GM03348 (cell line): Measurements from ENCODE around the gene HRK.

Experiments
- DNase-seq: peaks from one replicate; pipeline ENCODE4 v3.0.0; 2012; ENCODE audit warnings: low spot score

HRK gene

GRCh38 chr12:116867523-116867922, 13.7 kb downstream of the HRK start:
- no peak for DNase-seq

GRCh38 chr12:116864371-116865160, 16.7 kb downstream of the HRK start:
- peak; percentile 72 for DNase-seq

GRCh38 chr12:116863275-116863767, 17.9 kb downstream of the HRK start:
- DNase-seq: peak; percentile 41

GRCh38 chr12:116862167-116862566, 19.1 kb downstream of the HRK start:
- DNase-seq: no peak

GRCh38 chr12:116861320-116861719, 19.9 kb downstream of the HRK start:
- peak; percentile 89 for DNase-seq

- DNase-seq: no peak
These were observed 21.0 kb downstream of the HRK start for GRCh38 chr12:116860263-116860662.

- no peak for DNase-seq
These were observed 22.2 kb downstream of the HRK start for GRCh38 chr12:116859079-116859478.

GRCh38 chr12:116856729-116857128, 24.5 kb downstream of the HRK start:
- DNase-seq: no peak

- DNase-seq: no peak
These were observed 25.3 kb downstream of the HRK start for GRCh38 chr12:116855744-116856470.

- DNase-seq: no peak
These were observed 27.7 kb downstream of the HRK start for GRCh38 chr12:116853507-116853906.

GRCh38 chr12:116852303-116852702, 28.9 kb downstream of the HRK start:
- no peak for DNase-seq

GRCh38 chr12:116849216-116849615, 32.0 kb downstream of the HRK start:
- no peak for DNase-seq

GRCh38 chr12:116843085-116843484, 38.2 kb downstream of the HRK start:
- DNase-seq: no peak

- DNase-seq: no peak
These were observed 41.9 kb downstream of the HRK start for GRCh38 chr12:116839287-116839830.

GRCh38 chr12:116838365-116838764, 42.9 kb downstream of the HRK start:
- DNase-seq: no peak

GRCh38 chr12:116837097-116837496, 44.1 kb downstream of the HRK start:
- no peak for DNase-seq

GRCh38 chr12:116835484-116835883, 45.8 kb downstream of the HRK start:
- DNase-seq: no peak

- DNase-seq: no peak
These were observed 47.8 kb downstream of the HRK start for GRCh38 chr12:116833474-116833873.

GRCh38 chr12:116832353-116832752, 48.9 kb downstream of the HRK start:
- DNase-seq: no peak

GRCh38 chr12:116827432-116827831, 53.8 kb downstream of the HRK start:
- DNase-seq: no peak

GRCh38 chr12:116821291-116821690, 60.0 kb downstream of the HRK start:
- DNase-seq: no peak

- no peak for DNase-seq
These were observed 61.1 kb downstream of the HRK start for GRCh38 chr12:116820064-116820656.
